ENCODE results near the gene KRT35.

- TF ChIP-seq CTCF (IDR thresholded peaks at IDR 0.05) (no peak), POLR2A (IDR thresholded peaks at IDR 0.05) (no peak)
These were observed 38.7 kb upstream of the KRT35 start for GRCh38 chr17:41519501-41520224.
